Transverse colon (tissue), 4 donors: ENCODE data around the gene DCAF6. TPM values are rescaled to one million over a fixed set of nuclear protein-coding genes. Genes with fewer than 3 reads are reported as not detected.

Experiments used
- DNase-seq: peaks from one replicate; pipeline ENCODE4 v3.0.0-alpha.2; 2019
- H3K27ac ChIP-seq, 4 donors: fragments of 200-600 bp; sonication (generic); 2 replicates each; pipeline ENCODE4 v1.5.1; 2016 to 2018; ENCODE audit warnings: inconsistent platforms in 4 of 4
- H3K27me3 ChIP-seq: fragments of 200-600 bp; sonication (generic); 2 replicates; pipeline ENCODE4 v1.5.1; 2017; ENCODE audit warnings: inconsistent platforms
- H3K36me3 ChIP-seq, 4 donors: fragments of 200-600 bp; sonication (generic); 2 replicates each; pipeline ENCODE4 v1.5.1; 2017 to 2019; ENCODE audit warnings: inconsistent platforms in 4 of 4
- H3K4me1 ChIP-seq, 4 donors: fragments of 200-600 bp; sonication (generic); 2 replicates each; pipeline ENCODE4 v1.5.1; 2017 to 2020; ENCODE audit warnings: inconsistent platforms in 4 of 4
- H3K4me3 ChIP-seq, 4 donors: fragments of 200-600 bp; sonication (generic); 1 replicate in 1 of 4; 2 replicates in 3 of 4; pipeline versions ENCODE4 v1.5.1 to v1.6.1; 2017 to 2019; ENCODE audit warnings: inconsistent platforms in 4 of 4
- H3K9me3 ChIP-seq, 2 donors: fragments of 200-600 bp; sonication (generic); 2 replicates each; pipeline ENCODE4 v1.5.1; 2017 to 2019; ENCODE audit warnings: inconsistent platforms in 2 of 2
- CTCF ChIP-seq, 5 experiments: fragments of 200-600 bp in 3 of 5; fragments of 450-650 bp in 2 of 5; sonication (generic) in 3 of 5; IDR thresholded peaks; 1 replicate in 2 of 5; 2 replicates in 3 of 5; pipeline ENCODE4 v1.5.1; 2016 to 2017; ENCODE audit warnings: antibody characterized with exemption in 5 of 5, inconsistent platforms in 3 of 5, mild to moderate bottlenecking in 2 of 5, moderate library complexity in 1 of 5
- EP300 ChIP-seq: sonication (generic); formaldehyde crosslinking; IDR thresholded peaks from one replicate; pipeline ENCODE4 v1.6.1; 2017; ENCODE audit warnings: antibody characterized with exemption, low read depth
- POLR2A ChIP-seq: fragments of 450-650 bp; IDR thresholded peaks from one replicate; pipeline ENCODE4 v1.6.1; 2016; ENCODE audit warnings: antibody characterized with exemption, mild to moderate bottlenecking, moderate library complexity
- POLR2AphosphoS5 ChIP-seq, 3 donors: sonication (generic); formaldehyde crosslinking; IDR thresholded peaks; one replicate each; pipeline ENCODE4 v1.6.1; 2016; ENCODE audit warnings: antibody characterized with exemption in 3 of 3
- WGBS, 2 donors: methylation state at CpG; one replicate each; pipeline ENCODE4 v1.1.5; 2018; ENCODE audit warnings: low coverage in 1 of 2; 5-methylcytosine and 5-hydroxymethylcytosine counted together
- in situ Hi-C, 4 donors: fragments of 200-750 bp; cut with MboI; loops; one replicate each; pipeline versions ENCODE4 v1.15.0 to v1.15.1; 2017; ENCODE audit warnings: low sequenced_read_pairs in 3 of 4, low pct_ligation_motif_present in 1 of 4, low pct_unique_long_range_greater_than_20kb in 1 of 4
- intact Hi-C: fragments of 100-400 bp; cut with DNase I; formaldehyde crosslinking; loops from one replicate; pipeline ENCODE4 v1.15.1; 2023; ENCODE audit warnings: low total_unique reads
- small RNA-seq, 4 donors: library from RNA; depleted of rRNA; stranded (forward); fragments of <200 nt; gene quantifications; one replicate each; pipeline ENCODE3, GENCODE V24; 2016
- total RNA-seq, 4 donors: library from RNA; depleted of rRNA; stranded (reverse); fragments of >200 nt; gene quantifications; one replicate each; pipeline ENCODE4 v1.1.0, GENCODE V29; 2016

Gene DCAF6
- total RNA-seq, 4 donors from 2014 or later: 59.5 to 173 (median 93.4) TPM

GRCh38 chr1:168119750-168120149 lies 183.3 kb downstream of the DCAF6 start:
- Histone ChIP-seq H3K36me3 (no peaks in the 10 kb centered on the region), H3K4me1 (peaks cover 0 to 30% (median 8%) of the 10 kb centered on the region in 4 donors), H3K27ac (no peak overlapping the region), H3K9me3 (no peaks in the 10 kb centered on the region), H3K27me3 (no peaks in the 10 kb centered on the region), H3K4me3 (no peak overlapping the region)
- in situ Hi-C loops: no loop called here
- intact Hi-C loops: no loop called here
- TF ChIP-seq POLR2AphosphoS5 (IDR thresholded peaks at IDR 0.05): no peak
- no peak for TF ChIP-seq CTCF (IDR thresholded peaks at IDR 0.05)
- no peak for TF ChIP-seq EP300
- TF ChIP-seq POLR2A: no peak
- DNase-seq: no peak
- 96% methylated on average over 4 of the region's 4 CpGs; no CpG with 5 or more reads in 1 of the 2 donors for WGBS, 2 donors

DNA sequence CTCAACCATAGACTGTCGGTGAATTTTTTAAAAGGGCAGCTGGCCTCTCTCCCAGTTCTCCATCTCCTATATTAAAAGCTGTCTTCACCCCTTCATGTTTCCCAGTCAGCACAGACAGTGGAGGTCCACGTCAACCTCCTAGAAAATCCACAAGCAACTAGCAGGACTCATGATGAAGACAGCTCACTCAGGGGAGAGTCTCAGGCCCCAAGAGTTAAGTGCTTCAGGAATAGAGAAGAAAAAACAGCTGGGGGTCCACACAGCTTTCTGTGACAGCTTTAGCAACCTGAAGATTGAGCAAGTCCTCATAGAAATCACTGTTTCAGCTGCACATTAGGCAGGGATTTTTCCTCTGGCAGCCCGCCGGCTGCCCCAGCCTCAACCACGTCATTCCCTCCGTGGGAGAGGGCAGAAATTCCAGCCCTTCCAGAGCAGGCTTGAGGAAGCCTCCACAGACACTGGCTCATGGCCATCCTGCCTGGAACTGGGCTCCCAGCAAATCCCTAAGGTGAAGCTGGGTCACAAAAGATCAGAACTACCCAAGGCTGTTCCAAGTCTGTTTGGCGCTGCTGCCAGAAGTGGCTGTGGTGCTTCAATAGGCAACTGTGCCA lies 185.0 kb downstream of the DCAF6 start:
- Histone ChIP-seq H3K27me3 (no peaks in the 10 kb centered on the region), H3K36me3 (no peaks in the 10 kb centered on the region), H3K9me3 (no peaks in the 10 kb centered on the region), H3K4me1 (peaks cover 0 to 14% (median 4%) of the 10 kb centered on the region in 4 donors), H3K4me3 (no peak overlapping the region), H3K27ac (peak overlapping the region; percentile 46 to 67 (median 63))
- WGBS, 2 donors: 60 to 73% methylated on average over 3 to 7 of the region's 7 CpGs
- DNase-seq: peak; percentile 41
- in situ Hi-C loops (no loop called here), intact Hi-C loops (no loop called here)
- TF ChIP-seq POLR2AphosphoS5 (IDR thresholded peaks at IDR 0.05) (no peak), POLR2A (no peak), CTCF (IDR thresholded peaks at IDR 0.05) (no peak), EP300 (no peak)

DNA sequence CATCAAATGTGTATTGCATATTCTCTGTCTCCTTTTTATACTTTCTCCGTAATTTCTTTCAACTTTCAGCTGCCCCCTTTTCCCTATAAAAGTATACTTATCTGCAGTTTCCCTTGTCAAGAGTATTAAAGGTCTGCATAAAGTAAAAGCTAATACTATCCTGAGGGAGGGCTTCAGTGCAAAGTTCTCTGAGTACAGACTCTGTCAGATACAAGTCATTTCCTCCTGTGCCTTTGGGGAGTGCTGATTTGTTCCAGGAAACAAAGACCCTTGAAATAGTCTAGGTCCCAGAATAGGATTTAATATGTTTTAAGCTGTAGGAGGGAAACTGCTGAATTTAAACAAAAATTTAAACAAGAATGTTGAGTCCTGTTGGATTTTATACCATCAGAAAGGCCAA lies 188.6 kb downstream of the DCAF6 start:
- Histone ChIP-seq H3K27ac (no peak overlapping the region), H3K4me3 (no peak overlapping the region), H3K9me3 (no peaks in the 10 kb centered on the region), H3K4me1 (peaks cover 0 to 12% (median 2%) of the 10 kb centered on the region in 4 donors), H3K36me3 (no peaks in the 10 kb centered on the region), H3K27me3 (no peaks in the 10 kb centered on the region)
- in situ Hi-C loops (no loop called here), intact Hi-C loops (no loop called here)
- no peak for DNase-seq
- 86 to 93% methylated on average over 1 of the region's 1 CpG for WGBS, 2 donors
- TF ChIP-seq POLR2AphosphoS5 (IDR thresholded peaks at IDR 0.05) (no peak), CTCF (IDR thresholded peaks at IDR 0.05) (no peak), EP300 (no peak), POLR2A (no peak)

Small RNA genes lying within 50 kb of the gene (small RNA-seq; reads per million reads assigned to genes)
- 0 reads per million in 4 donors for gene MIR1255B2

Other genes starting within 250 kb of the DCAF6 start
- 10 to 100 TPM; 32.9 to 79.5 (median 58.2) TPM for gene MPZL1, start 214.7 kb upstream of the DCAF6 start, total RNA-seq
- gene ADCY10, start 22.5 kb upstream of the DCAF6 start, total RNA-seq: 1 to 10 TPM in 1 of 4 donors, under 1 TPM in 1, not detected in 2; 0.27 to 3.7 TPM
- gene MPC2, start 389 bp downstream of the DCAF6 start, total RNA-seq: 10 to 100 TPM; 14.2 to 91.6 (median 38.4) TPM
- gene GPR161, start 200.2 kb downstream of the DCAF6 start, total RNA-seq: 1 to 10 TPM in 3 of 4 donors, under 1 TPM in 1; 0.60 to 3.3 (median 2.8) TPM
- gene TIPRL, start 242.3 kb downstream of the DCAF6 start, total RNA-seq: 10 to 100 TPM in 3 of 4 donors, 1 to 10 TPM in 1; 4.0 to 24.0 (median 19.6) TPM